Measurements from ENCODE around the gene PNPLA3. TPM values are rescaled to one million over a fixed set of nuclear protein-coding genes. Genes with fewer than 3 reads are reported as not detected.

Gene PNPLA3
- total RNA-seq, 1 experiment from 2014 or later: 17.5 TPM

DNA sequence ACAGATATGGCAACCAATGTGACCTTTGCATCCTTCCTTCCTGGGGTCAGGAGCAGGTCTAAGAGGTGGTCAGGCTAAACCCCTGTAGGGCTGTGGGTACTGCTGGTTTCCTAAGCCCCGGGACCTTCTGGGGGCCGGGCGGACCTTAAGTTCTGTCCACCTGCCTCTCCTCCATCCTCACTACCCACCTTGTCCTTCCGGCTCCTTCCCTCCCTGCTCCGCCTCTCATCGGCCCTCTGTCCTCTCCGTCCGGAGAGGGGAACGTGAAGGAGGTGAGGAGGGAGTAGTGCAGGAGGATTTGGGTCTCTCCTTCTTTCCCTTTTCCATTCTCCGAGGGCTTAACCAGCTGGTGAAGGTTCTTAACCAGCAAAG, 72.2 kb downstream of the PNPLA3 start:
- TF ChIP-seq, protein P1, sequence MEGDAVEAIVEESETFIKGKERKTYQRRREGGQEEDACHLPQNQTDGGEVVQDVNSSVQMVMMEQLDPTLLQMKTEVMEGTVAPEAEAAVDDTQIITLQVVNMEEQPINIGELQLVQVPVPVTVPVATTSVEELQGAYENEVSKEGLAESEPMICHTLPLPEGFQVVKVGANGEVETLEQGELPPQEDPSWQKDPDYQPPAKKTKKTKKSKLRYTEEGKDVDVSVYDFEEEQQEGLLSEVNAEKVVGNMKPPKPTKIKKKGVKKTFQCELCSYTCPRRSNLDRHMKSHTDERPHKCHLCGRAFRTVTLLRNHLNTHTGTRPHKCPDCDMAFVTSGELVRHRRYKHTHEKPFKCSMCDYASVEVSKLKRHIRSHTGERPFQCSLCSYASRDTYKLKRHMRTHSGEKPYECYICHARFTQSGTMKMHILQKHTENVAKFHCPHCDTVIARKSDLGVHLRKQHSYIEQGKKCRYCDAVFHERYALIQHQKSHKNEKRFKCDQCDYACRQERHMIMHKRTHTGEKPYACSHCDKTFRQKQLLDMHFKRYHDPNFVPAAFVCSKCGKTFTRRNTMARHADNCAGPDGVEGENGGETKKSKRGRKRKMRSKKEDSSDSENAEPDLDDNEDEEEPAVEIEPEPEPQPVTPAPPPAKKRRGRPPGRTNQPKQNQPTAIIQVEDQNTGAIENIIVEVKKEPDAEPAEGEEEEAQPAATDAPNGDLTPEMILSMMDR (conservative IDR thresholded peaks at IDR 0.05): no peak
- Histone ChIP-seq H4K5ac (ENCODE audit: insufficient read length, low read depth, low read length) (no peak overlapping the region), H4K8ac (replicated peaks; ENCODE audit: insufficient read length, low read depth, low read length) (no peak overlapping the region), H3K9me3 (ENCODE audit: control insufficient read depth, low read depth, low read length) (no peaks in the 10 kb centered on the region), H2BK120ac (ENCODE audit: low read depth, low read length, poor library complexity, severe bottlenecking) (no peak overlapping the region), H3K27me3 (ENCODE audit: insufficient read depth, low read length) (no peaks in the 10 kb centered on the region), H2BK12ac (ENCODE audit: insufficient read length, low read depth, low read length) (no peak overlapping the region), H3K4me1 (ENCODE audit: insufficient read depth, low read length) (no peaks in the 10 kb centered on the region), H3K79me1 (ENCODE audit: insufficient read depth, low read depth, low read length, poor library complexity, severe bottlenecking) (no peaks in the 10 kb centered on the region), H3K4me2 (ENCODE audit: insufficient read depth, insufficient read length, low read length) (no peak overlapping the region), H3K79me2 (ENCODE audit: insufficient read depth, low read length) (no peaks in the 10 kb centered on the region), H3K23me2 (ENCODE audit: insufficient read length, low read depth, low read length, poor library complexity, severe bottlenecking) (no peaks in the 10 kb centered on the region), H2BK15ac (ENCODE audit: low read depth, low read length) (no peak overlapping the region), H3K18ac (ENCODE audit: insufficient read length, low read depth, low read length) (no peak overlapping the region), H2AFZ (ENCODE audit: low read length) (no peak overlapping the region), H3K56ac (ENCODE audit: insufficient read length, low read depth, low read length) (no peak overlapping the region), H3K4ac (ENCODE audit: low read depth, low read length) (no peak overlapping the region), H3K9ac (ENCODE audit: extremely low read depth, insufficient read length, low read length) (no peak overlapping the region), H2BK5ac (ENCODE audit: insufficient read length, low read length) (no peak overlapping the region), H4K20me1 (ENCODE audit: control insufficient read depth, insufficient read depth, insufficient read length) (peaks cover 4% of the 10 kb centered on the region), H2AK5ac (ENCODE audit: insufficient read length, low read length) (no peak overlapping the region), H3T11ph (ENCODE audit: low read length) (no peak overlapping the region), H3K27ac (ENCODE audit: insufficient read length, low read depth, low read length) (no peak overlapping the region), H3K23ac (ENCODE audit: insufficient read length, low read depth, low read length) (no peak overlapping the region), H2BK20ac (ENCODE audit: low read depth, low read length, poor library complexity, severe bottlenecking) (no peak overlapping the region), H3K14ac (ENCODE audit: insufficient read depth, low read length) (no peak overlapping the region), H4K91ac (ENCODE audit: insufficient read length, low read depth, low read length) (no peak overlapping the region)
- no peaks in the 10 kb centered on the region for H3K9me3 Mint-ChIP-seq
- peaks cover 4 to 10% of the 10 kb centered on the region in 2 experiments; a peak in 3 of 4 replicates for H3K4me1 Mint-ChIP-seq
- H3K4me3 Mint-ChIP-seq: no peak overlapping the region
- no peaks in the 10 kb centered on the region for H3K27me3 Mint-ChIP-seq (ENCODE audit: low read depth)
- no peak overlapping the region; a peak in 1 of 7 replicates for H3K27ac Mint-ChIP-seq
- no peak for DNase-seq
- WGBS (ENCODE audit: extremely low coverage, insufficient read length, low lambda C conversion rate): no CpG with 5 or more reads among the region's 10 CpGs
- peaks cover 18 to 73% (median 71%) of the 10 kb centered on the region in 3 experiments; a peak in 6 of 7 replicates for H3K36me3 Mint-ChIP-seq (ENCODE audit: insufficient read depth in 1 of 3, low read depth in 3 of 3)
